Mesothelial cell of epicardium (in vitro differentiated cells): Measurements from ENCODE around the gene TMEM150B. TPM values are rescaled to one million over a fixed set of nuclear protein-coding genes. Genes with fewer than 3 reads are reported as not detected.

Experiments used
- DNase-seq, 2 experiments: peaks; one replicate each; pipeline ENCODE4 v3.0.0; 2021; ENCODE audit warnings: low spot score in 2 of 2; ENCODE audit not compliant: unreplicated experiment in 2 of 2
- H3K27ac Mint-ChIP-seq: 2 replicates; pipeline ENCODE4 v1.8.0; 2021; ENCODE audit warnings: mixed read lengths
- H3K27me3 Mint-ChIP-seq: 2 replicates; pipeline ENCODE4 v1.8.0; 2021; ENCODE audit warnings: low read depth, mixed read lengths
- H3K36me3 Mint-ChIP-seq: 2 replicates; pipeline ENCODE4 v1.8.0; 2021; ENCODE audit warnings: mixed read lengths
- H3K4me1 Mint-ChIP-seq: 2 replicates; pipeline ENCODE4 v1.8.0; 2021; ENCODE audit warnings: mixed read lengths
- H3K4me3 Mint-ChIP-seq: 2 replicates; pipeline ENCODE4 v1.8.0; 2021; ENCODE audit warnings: mild to moderate bottlenecking, moderate library complexity, mixed read lengths
- H3K9me3 Mint-ChIP-seq: 2 replicates; pipeline ENCODE4 v1.8.0; 2021; ENCODE audit warnings: mixed read lengths
- total RNA-seq: library from RNA; stranded (reverse); gene quantifications from 3 replicates; pipeline ENCODE4 v1.2.1, GENCODE V29; 2021
- TF ChIP-seq, protein P1 (sequence below): fragments of 200-600 bp; sonication (generic); IDR thresholded peaks from one replicate; pipeline ENCODE4 v1.5.0; 2021; ENCODE audit warnings: antibody characterized with exemption; ENCODE audit not compliant: unreplicated experiment

TMEM150B gene
- total RNA-seq, 1 donor from 2014 or later: not detected

DNA sequence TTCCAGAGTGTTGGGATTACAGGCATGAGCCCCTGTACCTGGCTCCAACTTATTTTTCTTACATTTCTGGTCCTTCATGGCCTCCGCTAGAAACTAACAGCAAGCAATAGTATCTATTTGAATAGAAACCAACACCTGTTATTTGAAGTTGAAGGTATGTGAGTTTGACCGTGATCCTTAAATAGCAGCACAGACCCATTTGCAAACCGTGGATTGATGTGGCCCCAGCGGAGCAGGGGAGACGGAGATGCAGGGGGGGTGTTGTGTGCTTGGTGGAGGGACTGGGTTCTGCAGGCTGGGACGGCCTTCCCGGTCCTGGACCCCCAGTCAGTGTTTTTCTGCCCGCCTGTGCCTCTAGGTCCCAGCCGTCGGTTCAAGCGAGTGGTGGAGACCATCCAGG is 16.9 kb downstream of the TMEM150B start:
- H3K9me3 Mint-ChIP-seq: no peaks in the 10 kb centered on the region
- peaks cover 27% of the 10 kb centered on the region for H3K36me3 Mint-ChIP-seq
- DNase-seq: no peak
- H3K27ac Mint-ChIP-seq: no peak overlapping the region
- no peak overlapping the region for H3K4me3 Mint-ChIP-seq
- peaks cover 2% of the 10 kb centered on the region for H3K4me1 Mint-ChIP-seq
- H3K27me3 Mint-ChIP-seq: no peaks in the 10 kb centered on the region
- TF ChIP-seq, protein P1, sequence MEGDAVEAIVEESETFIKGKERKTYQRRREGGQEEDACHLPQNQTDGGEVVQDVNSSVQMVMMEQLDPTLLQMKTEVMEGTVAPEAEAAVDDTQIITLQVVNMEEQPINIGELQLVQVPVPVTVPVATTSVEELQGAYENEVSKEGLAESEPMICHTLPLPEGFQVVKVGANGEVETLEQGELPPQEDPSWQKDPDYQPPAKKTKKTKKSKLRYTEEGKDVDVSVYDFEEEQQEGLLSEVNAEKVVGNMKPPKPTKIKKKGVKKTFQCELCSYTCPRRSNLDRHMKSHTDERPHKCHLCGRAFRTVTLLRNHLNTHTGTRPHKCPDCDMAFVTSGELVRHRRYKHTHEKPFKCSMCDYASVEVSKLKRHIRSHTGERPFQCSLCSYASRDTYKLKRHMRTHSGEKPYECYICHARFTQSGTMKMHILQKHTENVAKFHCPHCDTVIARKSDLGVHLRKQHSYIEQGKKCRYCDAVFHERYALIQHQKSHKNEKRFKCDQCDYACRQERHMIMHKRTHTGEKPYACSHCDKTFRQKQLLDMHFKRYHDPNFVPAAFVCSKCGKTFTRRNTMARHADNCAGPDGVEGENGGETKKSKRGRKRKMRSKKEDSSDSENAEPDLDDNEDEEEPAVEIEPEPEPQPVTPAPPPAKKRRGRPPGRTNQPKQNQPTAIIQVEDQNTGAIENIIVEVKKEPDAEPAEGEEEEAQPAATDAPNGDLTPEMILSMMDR: no peak

DNA sequence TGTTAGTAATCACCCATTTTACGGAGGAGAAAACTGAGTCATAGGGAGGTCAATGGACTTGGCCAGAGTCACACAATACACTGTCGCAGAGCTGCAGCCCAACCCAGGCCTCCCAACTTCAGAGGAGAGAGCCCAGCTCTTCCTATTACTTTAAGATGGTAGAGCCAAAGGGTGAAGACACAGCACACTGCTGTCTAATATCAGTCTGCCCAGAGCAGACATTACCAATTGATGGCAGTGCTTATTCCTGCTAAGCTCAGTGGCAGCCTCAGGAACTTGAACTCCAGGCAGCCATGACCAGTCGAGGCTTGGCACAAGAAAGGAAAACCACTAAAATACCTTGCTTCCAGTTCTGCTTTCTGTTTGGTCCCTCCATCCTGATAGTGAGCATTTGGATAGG is 18.4 kb downstream of the TMEM150B start:
- Mint-ChIP-seq H3K27ac (no peak overlapping the region), H3K36me3 (peaks cover 29% of the 10 kb centered on the region)

DNA sequence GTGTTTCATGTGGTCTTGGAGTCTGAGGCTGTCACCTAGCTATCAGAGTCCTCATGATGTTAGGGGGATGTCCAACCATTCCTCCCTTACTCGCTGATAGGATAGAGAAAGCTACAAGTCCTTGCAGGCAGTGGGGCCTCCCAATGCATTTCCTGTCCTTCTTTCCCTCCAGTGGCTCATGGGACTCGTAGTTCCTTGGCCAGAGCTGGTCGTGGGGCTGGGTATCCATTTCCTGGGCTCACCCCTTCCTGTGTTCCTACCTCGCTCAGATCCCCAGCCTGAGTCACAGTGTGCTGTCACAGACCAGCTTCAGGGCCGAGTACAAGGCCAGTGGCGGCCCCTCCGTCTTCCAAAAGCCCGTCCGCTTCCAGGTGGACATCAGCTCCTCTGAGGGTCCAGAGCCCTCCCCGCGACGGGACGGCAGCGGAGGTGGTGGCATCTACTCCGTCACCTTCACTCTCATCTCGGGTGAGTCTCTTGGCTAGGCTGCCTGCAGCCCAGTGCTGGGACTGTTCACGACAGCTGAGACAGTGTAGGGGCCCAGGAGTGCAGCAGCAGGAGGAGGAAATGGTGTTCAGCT is 19.1 kb downstream of the TMEM150B start:
- Mint-ChIP-seq H3K36me3 (peaks cover 29% of the 10 kb centered on the region), H3K4me1 (peaks cover 6% of the 10 kb centered on the region), H3K27me3 (no peaks in the 10 kb centered on the region), H3K27ac (no peak overlapping the region), H3K4me3 (no peak overlapping the region), H3K9me3 (no peaks in the 10 kb centered on the region)
- no peak for DNase-seq
- TF ChIP-seq, protein P1: no peak

More for the DNA sequence above, 18.4 kb downstream of the TMEM150B start:
- Mint-ChIP-seq H3K4me3 (no peak overlapping the region), H3K27me3 (no peaks in the 10 kb centered on the region), H3K9me3 (no peaks in the 10 kb centered on the region), H3K4me1 (peaks cover 4% of the 10 kb centered on the region)
- TF ChIP-seq, protein P1: no peak
- no peak for DNase-seq

DNA sequence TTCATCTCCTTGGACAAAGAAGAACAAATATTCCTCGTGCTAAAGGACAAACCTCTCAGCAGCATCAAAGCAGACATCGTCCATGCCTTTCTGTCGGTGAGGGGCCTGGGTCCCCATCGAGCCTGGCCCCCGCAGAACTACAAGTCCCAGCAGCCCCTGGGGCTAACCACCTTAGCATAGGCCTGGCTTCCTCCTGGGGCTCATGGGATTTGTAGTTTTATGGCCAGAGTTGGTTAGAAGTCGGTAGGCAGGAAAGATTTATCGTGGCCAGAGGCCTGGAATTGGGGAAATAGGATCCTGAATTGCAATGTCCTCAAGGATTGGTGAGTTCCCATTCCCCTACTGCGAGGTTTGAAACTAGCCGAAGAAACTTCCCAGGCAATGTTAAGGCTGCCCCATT is 19.6 kb downstream of the TMEM150B start:
- Mint-ChIP-seq H3K36me3 (peaks cover 32% of the 10 kb centered on the region), H3K4me1 (peaks cover 6% of the 10 kb centered on the region), H3K4me3 (no peak overlapping the region), H3K27ac (no peak overlapping the region), H3K27me3 (no peaks in the 10 kb centered on the region), H3K9me3 (no peaks in the 10 kb centered on the region)
- peak in 1 of 2 experiments; percentile 48 for DNase-seq
- TF ChIP-seq, protein P1: no peak

DNA sequence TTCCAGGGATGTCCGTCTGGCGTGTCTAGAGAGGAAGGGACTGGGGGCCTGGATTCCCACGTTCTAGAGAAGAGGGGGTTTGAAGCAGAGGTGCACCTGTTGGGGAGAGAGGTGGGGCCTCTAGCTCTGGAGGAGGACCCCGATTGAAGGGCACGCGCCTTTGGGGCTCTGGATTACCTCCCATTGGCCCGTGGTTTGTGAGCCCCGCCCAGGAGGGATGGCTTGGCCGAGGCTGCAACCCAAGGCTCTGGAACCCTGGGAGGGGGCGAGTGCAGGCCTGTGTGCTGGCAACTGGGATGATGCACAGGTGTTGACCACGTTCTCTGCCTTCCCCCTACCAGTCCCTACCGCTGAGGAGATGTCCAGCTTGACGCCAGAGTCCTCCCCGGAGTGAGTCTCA is 20.2 kb downstream of the TMEM150B start:
- Mint-ChIP-seq H3K27me3 (no peaks in the 10 kb centered on the region), H3K4me1 (peaks cover 6% of the 10 kb centered on the region), H3K4me3 (no peak overlapping the region), H3K36me3 (peaks cover 30% of the 10 kb centered on the region), H3K27ac (no peak overlapping the region), H3K9me3 (no peaks in the 10 kb centered on the region)
- TF ChIP-seq, protein P1: no peak
- no peak for DNase-seq
